IPS DF 4.7 (cell line): ENCODE data around the gene CD300LD.
"Not testable (repeated sequence)": the region's sequence is repeated elsewhere in the genome, so short reads cannot be mapped to it uniquely, and the experiment has no call there.

ENCODE experiments used
- DNase-seq: peaks from one replicate; pipeline ENCODE4 v3.0.0-alpha.2; 2013; ENCODE audit warnings: low spot score; ENCODE audit errors: extremely low read depth

CD300LD gene

GRCh38 chr17:74573635-74574034 lies 18.4 kb downstream of the CD300LD start:
- not testable (repeated sequence) for DNase-seq

- DNase-seq: no peak
Measured at GRCh38 chr17:74573169-74573568, 18.9 kb downstream of the CD300LD start.

- DNase-seq: no peak
Measured at GRCh38 chr17:74571621-74572270, 20.3 kb downstream of the CD300LD start.

- DNase-seq: no peak
Measured at GRCh38 chr17:74569020-74570003, 22.8 kb downstream of the CD300LD start.

- no peak for DNase-seq
Measured at GRCh38 chr17:74568106-74568873, 23.8 kb downstream of the CD300LD start.

- DNase-seq: no peak
Measured at GRCh38 chr17:74567397-74567796, 24.7 kb downstream of the CD300LD start, which contains the start of gene CD300H. TSS of gene CD300H (minus strand) at chr17:74567509.

GRCh38 chr17:74566132-74566753 lies 25.8 kb downstream of the CD300LD start:
- peak; percentile 25 for DNase-seq

GRCh38 chr17:74565126-74565525 lies 27.0 kb downstream of the CD300LD start:
- DNase-seq: no peak

GRCh38 chr17:74563358-74563757 lies 28.7 kb downstream of the CD300LD start:
- no peak for DNase-seq

- DNase-seq: no peak
Measured at GRCh38 chr17:74561586-74561985, 30.5 kb downstream of the CD300LD start.

- no peak for DNase-seq
Measured at GRCh38 chr17:74558882-74559519, 33.1 kb downstream of the CD300LD start.

GRCh38 chr17:74558402-74558801 lies 33.7 kb downstream of the CD300LD start:
- DNase-seq: not testable (repeated sequence)

- no peak for DNase-seq
Measured at GRCh38 chr17:74555427-74555940, 36.6 kb downstream of the CD300LD start.

- DNase-seq: no peak
Measured at GRCh38 chr17:74554909-74555308, 37.2 kb downstream of the CD300LD start.

GRCh38 chr17:74552037-74552436 lies 40.0 kb downstream of the CD300LD start:
- DNase-seq: no peak

GRCh38 chr17:74550602-74551001 lies 41.5 kb downstream of the CD300LD start:
- DNase-seq: no peak

GRCh38 chr17:74549343-74549742 lies 42.7 kb downstream of the CD300LD start:
- no peak for DNase-seq

- no peak for DNase-seq
Measured at GRCh38 chr17:74547736-74548135, 44.3 kb downstream of the CD300LD start.

- no peak for DNase-seq
Measured at GRCh38 chr17:74547264-74547663, 44.8 kb downstream of the CD300LD start.

- no peak for DNase-seq
Measured at GRCh38 chr17:74546586-74546985, 45.5 kb downstream of the CD300LD start.
